Measurements from ENCODE around the gene ASIC2. TPM values are rescaled to one million over a fixed set of nuclear protein-coding genes. Genes with fewer than 3 reads are reported as not detected.

Gene ASIC2
- total RNA-seq, 1 donor from 2014 or later = not detected

DNA sequence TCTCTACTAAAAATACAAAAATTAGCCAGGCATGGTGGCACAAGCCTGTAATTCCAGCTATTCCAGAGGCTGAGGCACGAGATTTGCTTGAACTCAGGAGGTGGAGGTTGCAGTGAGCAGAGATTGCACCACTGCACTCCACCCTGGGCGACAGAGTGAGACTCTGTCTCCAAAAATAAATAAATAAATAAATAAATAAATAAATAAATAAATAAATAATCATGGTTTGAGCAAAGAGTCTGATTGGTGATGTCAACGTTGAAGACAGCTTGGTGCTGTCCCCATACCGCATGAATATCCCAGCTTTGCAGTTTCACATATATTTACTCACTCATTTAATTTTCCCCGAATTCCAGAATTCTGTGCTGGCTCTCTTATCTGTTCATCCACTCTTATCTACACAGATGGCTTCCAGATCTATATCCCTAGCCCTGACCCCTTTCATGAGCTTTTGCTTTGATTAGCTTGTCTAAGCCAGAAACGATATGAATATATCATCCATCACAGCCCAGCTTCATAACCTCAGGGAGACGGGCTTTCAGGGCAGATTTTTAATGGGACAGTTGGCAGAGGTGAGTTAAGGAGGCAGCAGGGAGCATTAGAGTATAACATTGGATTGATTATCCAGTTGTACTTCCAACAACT, 210.4 kb downstream of the ASIC2 start:
- H3K4me3 ChIP-seq = no peak overlapping the region
- H3K36me3 ChIP-seq = no peaks in the 10 kb centered on the region
- intact Hi-C loops (cut with DNase I) = no loop called here
- H3K27ac ChIP-seq = no peak overlapping the region
- H3K9me3 ChIP-seq = no peaks in the 10 kb centered on the region
- no peaks in the 10 kb centered on the region for H3K27me3 ChIP-seq
- no peak for TF ChIP-seq CTCF (IDR thresholded peaks at IDR 0.05)
- DNase-seq (ENCODE audit: low spot score in 2 of 2) = no peak
- no peaks in the 10 kb centered on the region for H3K4me1 ChIP-seq

DNA sequence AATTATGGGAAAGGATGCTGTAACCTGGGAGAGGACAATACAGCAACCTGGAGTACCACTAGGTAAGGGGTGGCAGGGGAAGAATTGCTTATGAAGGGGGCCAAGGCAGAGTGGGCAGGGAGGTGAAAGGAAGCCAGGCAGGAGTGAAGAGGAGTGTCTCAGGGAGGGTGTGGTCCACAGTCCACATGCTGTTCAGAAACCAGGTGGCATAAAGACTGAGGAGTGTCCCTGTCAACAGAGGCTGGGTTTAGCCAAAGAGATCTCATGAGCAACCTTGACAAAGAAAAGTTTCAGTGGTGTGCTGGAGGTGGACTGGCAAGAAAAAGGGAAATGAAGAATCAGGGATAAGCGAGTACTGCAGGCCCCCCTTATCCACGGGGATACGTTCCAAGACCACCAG, 213.0 kb downstream of the ASIC2 start:
- Histone ChIP-seq H3K36me3 (no peaks in the 10 kb centered on the region), H3K4me1 (no peaks in the 10 kb centered on the region), H3K27me3 (no peaks in the 10 kb centered on the region), H3K4me3 (no peak overlapping the region), H3K27ac (no peak overlapping the region), H3K9me3 (no peaks in the 10 kb centered on the region)
- no peak for TF ChIP-seq CTCF (IDR thresholded peaks at IDR 0.05)
- no peak for DNase-seq (ENCODE audit: low spot score in 2 of 2)
- intact Hi-C loops (cut with DNase I) = no loop called here

DNA sequence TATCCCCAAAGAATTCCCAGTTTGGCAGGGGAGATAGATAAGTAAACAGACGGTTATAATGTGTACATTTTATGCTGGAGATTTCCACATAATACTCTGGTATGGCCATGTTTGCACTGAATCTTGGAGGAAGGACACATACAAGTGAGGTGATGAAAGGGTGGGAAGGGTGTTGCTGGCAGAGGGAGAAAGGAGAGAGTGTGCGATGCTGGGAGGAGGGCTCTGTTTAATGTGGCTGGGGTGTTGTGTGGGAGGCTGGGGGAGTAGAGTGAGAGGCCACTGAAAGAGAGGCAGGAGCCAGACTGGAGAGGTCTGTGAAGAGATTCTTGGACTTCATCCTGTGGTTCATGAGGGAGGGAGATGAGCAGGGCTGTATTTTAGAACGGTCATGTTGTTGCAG, 213.9 kb downstream of the ASIC2 start:
- intact Hi-C loops (cut with DNase I) = no loop called here
- Histone ChIP-seq H3K4me3 (no peak overlapping the region), H3K36me3 (no peaks in the 10 kb centered on the region), H3K4me1 (no peaks in the 10 kb centered on the region), H3K27me3 (no peaks in the 10 kb centered on the region), H3K27ac (no peak overlapping the region), H3K9me3 (no peaks in the 10 kb centered on the region)
- no peak for DNase-seq (ENCODE audit: low spot score in 2 of 2)
- TF ChIP-seq CTCF (IDR thresholded peaks at IDR 0.05) = no peak

DNA sequence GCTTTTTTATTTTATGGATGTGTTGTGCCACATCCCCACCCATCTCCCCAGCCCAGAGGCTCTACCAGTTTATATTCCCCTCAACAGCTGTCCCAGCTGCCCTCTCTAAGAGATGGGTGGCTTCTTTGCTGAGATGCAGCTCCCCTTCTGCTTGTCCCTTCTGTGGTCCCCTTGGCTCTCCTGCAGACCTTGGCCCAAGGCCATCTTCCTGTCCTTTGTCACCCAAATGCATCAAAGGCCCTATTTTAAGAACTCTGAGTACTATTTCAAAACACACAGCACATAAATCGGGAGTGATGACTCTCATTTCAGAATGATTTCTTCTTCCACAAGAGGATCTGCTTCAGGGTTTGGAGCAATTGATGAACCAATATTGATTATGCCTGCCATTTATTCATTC, 216.1 kb downstream of the ASIC2 start:
- Histone ChIP-seq H3K9me3 (no peaks in the 10 kb centered on the region), H3K36me3 (no peaks in the 10 kb centered on the region), H3K4me1 (no peaks in the 10 kb centered on the region), H3K27ac (no peak overlapping the region), H3K4me3 (no peak overlapping the region), H3K27me3 (no peaks in the 10 kb centered on the region)
- no peak for DNase-seq (ENCODE audit: low spot score in 2 of 2)
- intact Hi-C loops (cut with DNase I) = no loop called here
- TF ChIP-seq CTCF (IDR thresholded peaks at IDR 0.05) = no peak

DNA sequence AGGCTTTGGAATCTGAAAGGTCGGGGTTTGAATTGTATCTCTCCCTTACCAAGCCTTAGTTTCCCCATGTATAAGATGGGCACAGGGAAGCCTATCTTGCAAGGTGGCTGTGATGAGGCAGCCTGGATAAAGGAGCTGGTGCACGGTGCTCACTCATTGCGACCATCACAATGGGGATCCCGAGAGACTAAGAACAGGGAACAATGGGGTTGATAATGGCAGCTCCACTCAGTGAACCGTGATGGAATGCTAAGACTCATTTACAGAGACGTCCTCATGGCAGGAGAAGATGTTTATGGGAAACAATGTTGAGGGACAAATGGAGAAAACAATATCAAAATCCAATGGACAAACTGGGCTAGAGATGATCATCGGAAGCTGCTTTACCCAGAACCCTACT, 219.7 kb downstream of the ASIC2 start:
- Histone ChIP-seq H3K4me1 (no peaks in the 10 kb centered on the region), H3K4me3 (no peak overlapping the region), H3K27ac (no peak overlapping the region), H3K36me3 (no peaks in the 10 kb centered on the region), H3K27me3 (no peaks in the 10 kb centered on the region), H3K9me3 (no peaks in the 10 kb centered on the region)
- no peak for TF ChIP-seq CTCF (IDR thresholded peaks at IDR 0.05)
- no peak for DNase-seq (ENCODE audit: low spot score in 2 of 2)
- intact Hi-C loops (cut with DNase I) = no loop called here

Measured in ascending aorta (tissue), 2 donors.